Measurements from ENCODE around the gene NECTIN2. TPM values are rescaled to one million over a fixed set of nuclear protein-coding genes. Genes with fewer than 3 reads are reported as not detected.

Gene NECTIN2
- total RNA-seq, 1 donor from 2014 or later: 264 TPM

DNA sequence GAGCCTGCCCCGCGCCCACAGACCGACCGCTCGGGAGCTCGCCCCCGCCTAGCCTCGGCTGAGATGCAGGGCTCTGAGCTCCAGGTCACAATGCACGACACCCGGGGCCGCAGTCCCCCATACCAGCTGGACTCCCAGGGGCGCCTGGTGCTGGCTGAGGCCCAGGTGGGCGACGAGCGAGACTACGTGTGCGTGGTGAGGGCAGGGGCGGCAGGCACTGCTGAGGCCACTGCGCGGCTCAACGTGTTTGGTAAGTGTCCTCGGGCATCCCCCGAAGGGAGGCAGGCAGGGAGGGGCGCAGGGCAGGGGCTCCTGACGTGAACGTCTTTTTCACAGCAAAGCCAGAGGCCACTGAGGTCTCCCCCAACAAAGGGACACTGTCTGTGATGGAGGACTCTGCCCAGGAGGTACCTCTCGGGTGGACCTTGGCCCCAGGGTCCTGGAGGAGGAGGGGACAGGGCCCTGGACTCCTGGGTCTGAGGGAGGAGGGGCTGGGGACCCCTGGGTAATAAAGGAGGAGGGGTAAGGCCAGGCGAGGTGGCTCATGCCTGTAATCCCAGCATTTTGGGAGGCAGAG is 33.9 kb upstream of the NECTIN2 start:
- H3K4me3 ChIP-seq (ENCODE audit: low read depth, low read length): no peak overlapping the region
- TF ChIP-seq, protein P1, sequence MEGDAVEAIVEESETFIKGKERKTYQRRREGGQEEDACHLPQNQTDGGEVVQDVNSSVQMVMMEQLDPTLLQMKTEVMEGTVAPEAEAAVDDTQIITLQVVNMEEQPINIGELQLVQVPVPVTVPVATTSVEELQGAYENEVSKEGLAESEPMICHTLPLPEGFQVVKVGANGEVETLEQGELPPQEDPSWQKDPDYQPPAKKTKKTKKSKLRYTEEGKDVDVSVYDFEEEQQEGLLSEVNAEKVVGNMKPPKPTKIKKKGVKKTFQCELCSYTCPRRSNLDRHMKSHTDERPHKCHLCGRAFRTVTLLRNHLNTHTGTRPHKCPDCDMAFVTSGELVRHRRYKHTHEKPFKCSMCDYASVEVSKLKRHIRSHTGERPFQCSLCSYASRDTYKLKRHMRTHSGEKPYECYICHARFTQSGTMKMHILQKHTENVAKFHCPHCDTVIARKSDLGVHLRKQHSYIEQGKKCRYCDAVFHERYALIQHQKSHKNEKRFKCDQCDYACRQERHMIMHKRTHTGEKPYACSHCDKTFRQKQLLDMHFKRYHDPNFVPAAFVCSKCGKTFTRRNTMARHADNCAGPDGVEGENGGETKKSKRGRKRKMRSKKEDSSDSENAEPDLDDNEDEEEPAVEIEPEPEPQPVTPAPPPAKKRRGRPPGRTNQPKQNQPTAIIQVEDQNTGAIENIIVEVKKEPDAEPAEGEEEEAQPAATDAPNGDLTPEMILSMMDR (conservative IDR thresholded peaks at IDR 0.05; ENCODE audit: low read depth, low read length): no peak
- DNase-seq (ENCODE audit: low read depth): no peak

DNA sequence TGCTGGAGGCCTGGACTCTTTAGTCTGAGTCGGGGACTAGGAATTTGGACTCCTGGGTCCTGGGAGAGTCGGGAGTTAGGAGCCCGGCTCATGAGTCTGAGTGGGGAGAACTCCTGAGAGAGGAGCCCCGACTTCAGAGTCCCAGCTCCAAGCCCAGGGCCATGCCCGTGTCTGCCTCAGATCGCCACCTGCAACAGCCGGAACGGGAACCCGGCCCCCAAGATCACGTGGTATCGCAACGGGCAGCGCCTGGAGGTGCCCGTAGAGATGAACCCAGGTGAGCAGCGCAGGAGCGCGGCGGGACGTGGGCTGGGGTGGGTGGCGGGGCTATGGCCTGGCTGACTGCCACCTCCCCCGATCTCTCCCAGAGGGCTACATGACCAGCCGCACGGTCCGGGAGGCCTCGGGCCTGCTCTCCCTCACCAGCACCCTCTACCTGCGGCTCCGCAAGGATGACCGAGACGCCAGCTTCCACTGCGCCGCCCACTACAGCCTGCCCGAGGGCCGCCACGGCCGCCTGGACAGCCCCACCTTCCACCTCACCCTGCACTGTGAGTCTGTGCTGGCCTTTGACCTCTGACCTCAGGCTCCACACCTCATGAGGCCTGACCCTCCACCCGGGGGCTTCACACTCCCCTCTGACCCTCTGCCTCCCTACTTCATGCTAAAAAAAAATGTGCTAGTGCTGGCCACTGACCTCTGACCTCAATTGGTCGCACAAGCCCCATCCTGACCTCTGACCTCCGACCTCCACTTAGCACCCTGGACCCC is 32.8 kb upstream of the NECTIN2 start:
- H3K4me3 ChIP-seq (ENCODE audit: low read depth, low read length): no peak overlapping the region
- TF ChIP-seq, protein P1 (conservative IDR thresholded peaks at IDR 0.05; ENCODE audit: low read depth, low read length): no peak
- DNase-seq (ENCODE audit: low read depth): no peak

DNA sequence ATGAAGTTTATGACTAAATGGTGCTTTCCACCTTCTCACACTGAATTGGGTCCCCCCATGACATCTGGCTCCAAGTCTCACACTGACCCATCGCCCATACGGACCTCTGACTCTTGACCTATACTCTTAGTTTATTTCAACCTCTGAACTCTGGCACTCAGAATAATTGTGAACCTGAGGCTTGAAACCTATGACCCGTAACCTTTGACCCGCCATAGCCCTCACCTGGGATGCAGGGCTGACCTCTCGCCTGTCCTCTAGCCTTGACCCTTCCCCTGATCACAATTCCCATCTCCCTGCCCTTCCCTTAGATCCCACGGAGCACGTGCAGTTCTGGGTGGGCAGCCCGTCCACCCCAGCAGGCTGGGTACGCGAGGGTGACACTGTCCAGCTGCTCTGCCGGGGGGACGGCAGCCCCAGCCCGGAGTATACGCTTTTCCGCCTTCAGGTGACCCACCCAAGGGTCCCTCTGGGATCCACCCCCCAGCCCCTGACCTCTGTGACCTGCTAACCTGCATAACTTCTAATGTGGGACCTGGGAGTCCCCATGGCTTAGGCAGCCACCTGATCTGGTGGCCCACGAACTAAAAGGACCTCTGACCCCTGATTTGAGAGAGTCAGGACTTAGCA is 32.1 kb upstream of the NECTIN2 start:
- H3K4me3 ChIP-seq (ENCODE audit: low read depth, low read length): no peak overlapping the region
- no peak for DNase-seq (ENCODE audit: low read depth)
- TF ChIP-seq, protein P1 (conservative IDR thresholded peaks at IDR 0.05; ENCODE audit: low read depth, low read length): no peak

DNA sequence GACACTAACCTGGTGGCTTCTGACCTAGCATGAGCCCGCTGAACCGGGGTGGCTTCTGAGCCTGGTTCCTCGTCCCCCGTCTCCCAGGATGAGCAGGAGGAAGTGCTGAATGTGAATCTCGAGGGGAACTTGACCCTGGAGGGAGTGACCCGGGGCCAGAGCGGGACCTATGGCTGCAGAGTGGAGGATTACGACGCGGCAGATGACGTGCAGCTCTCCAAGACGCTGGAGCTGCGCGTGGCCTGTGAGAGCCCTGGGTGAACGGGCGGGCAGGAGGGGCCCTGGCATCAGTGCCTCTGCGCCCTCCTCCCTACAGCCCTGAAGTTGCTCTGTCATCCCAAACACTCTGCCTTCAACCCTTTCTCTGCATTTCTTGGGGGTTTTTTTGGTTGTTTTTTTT is 31.6 kb upstream of the NECTIN2 start:
- no peak for DNase-seq (ENCODE audit: low read depth)
- TF ChIP-seq, protein P1 (conservative IDR thresholded peaks at IDR 0.05; ENCODE audit: low read depth, low read length): no peak
- H3K4me3 ChIP-seq (ENCODE audit: low read depth, low read length): no peak overlapping the region

DNA sequence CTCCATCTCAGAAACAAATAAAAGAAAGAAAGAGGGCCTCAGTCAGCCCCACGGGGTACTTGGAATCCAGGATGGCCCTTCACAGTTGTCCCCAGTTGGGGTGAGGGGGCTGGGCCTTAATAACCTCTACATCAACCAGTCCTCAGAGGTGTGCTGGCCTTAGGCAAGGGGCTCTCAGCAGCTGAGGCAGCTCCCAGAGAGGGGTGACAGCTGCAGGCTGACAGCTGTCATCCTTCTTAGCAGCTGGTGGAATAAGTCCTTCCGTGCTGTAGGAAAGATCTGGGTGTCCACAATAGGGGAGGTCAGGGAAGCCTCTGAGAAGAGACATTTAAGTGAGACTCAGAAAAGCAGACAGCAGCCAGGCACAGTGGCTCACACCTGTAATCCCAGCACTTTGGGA is 29.8 kb upstream of the NECTIN2 start:
- no peak for DNase-seq (ENCODE audit: low read depth)
- TF ChIP-seq, protein P1 (conservative IDR thresholded peaks at IDR 0.05; ENCODE audit: low read depth, low read length): no peak
- no peak overlapping the region for H3K4me3 ChIP-seq (ENCODE audit: low read depth, low read length)

DNA sequence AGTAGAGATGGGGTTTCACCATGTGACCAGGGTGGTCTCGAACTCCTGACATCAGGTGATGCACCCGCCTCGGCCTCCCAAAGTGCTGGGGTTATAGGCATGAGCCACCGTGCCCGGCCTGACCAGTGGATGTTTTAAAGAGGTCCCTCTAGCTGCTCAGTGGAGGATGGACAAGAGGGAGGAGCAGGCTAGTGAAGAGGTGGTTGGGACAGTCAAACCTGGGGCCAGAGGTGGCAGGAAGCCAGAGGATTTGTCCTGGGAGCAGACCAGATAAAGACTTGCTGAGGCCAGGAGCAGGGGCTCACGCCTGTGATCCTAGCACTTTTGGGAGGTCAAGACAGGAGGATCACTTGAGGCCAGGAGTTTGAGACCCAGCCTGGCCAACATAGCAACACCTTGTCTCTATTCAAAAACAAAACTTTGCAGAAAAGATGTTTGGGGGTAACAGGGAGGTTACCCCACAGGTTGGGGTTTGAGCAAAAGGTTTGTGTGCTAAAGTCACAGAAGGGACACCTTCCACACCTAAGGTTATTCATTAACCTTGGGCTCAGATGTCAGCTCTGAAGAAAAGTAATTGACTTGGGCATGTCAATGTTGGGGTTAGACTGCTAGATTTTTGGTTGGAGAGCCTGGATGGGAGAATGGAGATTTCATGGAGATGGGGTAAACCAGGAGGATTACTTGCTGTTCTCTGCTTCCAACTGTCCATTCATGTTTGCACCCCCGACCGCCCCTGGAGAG is 28.2 kb upstream of the NECTIN2 start:
- H3K4me3 ChIP-seq (ENCODE audit: low read depth, low read length): no peak overlapping the region
- DNase-seq (ENCODE audit: low read depth): no peak
- TF ChIP-seq, protein P1 (conservative IDR thresholded peaks at IDR 0.05; ENCODE audit: low read depth, low read length): no peak

Measured in epithelial cell of proximal tubule (primary cell).